ENCODE data around the gene ZBTB7A.
"Not testable (repeated sequence)": the region's sequence is repeated elsewhere in the genome, so short reads cannot be mapped to it uniquely, and the experiment has no call there.

DNA sequence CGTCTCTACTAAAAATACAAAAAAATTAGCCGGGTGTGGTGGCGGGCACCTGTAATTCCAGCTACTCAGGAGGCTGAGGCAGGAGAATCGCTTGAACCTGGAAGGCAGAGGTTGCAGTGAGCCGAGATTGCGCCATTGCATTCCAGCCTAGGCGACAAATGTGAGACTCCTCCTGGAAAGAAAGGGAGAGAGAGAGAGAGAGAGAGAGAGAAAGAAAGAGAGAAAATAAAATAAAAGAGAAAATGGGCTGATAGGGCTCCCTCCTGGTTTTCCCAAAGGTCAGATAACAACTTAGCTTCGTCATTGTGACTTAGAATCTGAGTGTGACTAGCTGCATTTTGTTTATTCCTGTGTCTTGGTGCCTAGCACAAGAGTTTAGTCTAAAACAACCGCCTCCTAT, 61.3 kb downstream of the ZBTB7A start:
- not testable (repeated sequence) for TF ChIP-seq CTCF, POLR2A (IDR thresholded peaks at IDR 0.05)
